ENCODE measurements around the gene GPBAR1. TPM values are rescaled to one million over a fixed set of nuclear protein-coding genes. Genes with fewer than 3 reads are reported as not detected.

The GPBAR1 gene
- total RNA-seq, 4 donors from 2014 or later = 10.9 to 28.1 (median 16.8) TPM

GRCh38 chr2:218274586-218274985 is 13.8 kb downstream of the GPBAR1 start:
- TF ChIP-seq, protein P1, sequence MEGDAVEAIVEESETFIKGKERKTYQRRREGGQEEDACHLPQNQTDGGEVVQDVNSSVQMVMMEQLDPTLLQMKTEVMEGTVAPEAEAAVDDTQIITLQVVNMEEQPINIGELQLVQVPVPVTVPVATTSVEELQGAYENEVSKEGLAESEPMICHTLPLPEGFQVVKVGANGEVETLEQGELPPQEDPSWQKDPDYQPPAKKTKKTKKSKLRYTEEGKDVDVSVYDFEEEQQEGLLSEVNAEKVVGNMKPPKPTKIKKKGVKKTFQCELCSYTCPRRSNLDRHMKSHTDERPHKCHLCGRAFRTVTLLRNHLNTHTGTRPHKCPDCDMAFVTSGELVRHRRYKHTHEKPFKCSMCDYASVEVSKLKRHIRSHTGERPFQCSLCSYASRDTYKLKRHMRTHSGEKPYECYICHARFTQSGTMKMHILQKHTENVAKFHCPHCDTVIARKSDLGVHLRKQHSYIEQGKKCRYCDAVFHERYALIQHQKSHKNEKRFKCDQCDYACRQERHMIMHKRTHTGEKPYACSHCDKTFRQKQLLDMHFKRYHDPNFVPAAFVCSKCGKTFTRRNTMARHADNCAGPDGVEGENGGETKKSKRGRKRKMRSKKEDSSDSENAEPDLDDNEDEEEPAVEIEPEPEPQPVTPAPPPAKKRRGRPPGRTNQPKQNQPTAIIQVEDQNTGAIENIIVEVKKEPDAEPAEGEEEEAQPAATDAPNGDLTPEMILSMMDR (IDR thresholded peaks at IDR 0.05; ENCODE audit: low read depth) = no peak

DNA sequence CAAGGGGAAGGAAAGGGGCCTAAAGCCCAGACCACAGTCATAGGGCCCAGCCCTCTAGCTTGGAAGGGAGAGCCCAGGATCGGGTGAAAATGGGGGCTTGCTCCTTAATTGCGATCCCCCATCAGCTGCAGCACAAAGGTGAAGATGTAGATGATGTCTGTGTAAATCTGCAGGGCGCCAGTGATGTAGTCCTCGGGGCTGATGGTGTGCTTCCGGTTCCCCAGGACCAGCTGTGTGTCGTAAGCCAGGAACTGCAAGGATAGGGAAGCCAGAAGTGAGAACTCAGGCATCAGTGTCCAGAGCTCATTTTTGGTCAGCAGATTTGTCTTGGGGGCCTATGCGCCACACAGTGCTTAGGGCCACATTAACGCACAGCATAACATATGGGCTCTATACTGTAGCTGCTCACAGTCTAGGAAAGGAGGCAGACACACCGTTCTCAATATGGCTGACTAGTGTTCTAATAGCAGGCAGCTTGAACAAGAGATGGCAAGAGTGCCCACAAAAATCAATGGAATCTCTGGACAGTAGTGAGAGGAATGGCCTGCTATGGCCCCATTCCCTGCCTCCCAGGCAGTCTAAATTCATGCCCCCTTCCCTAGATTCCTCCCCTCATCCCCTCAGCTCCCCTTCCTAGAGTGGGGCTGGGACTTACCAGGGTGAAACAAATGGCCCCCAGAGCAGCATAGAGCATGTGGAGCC is 14.7 kb downstream of the GPBAR1 start:
- TF ChIP-seq, protein P1 (IDR thresholded peaks at IDR 0.05; ENCODE audit: low read depth) = no peak

GRCh38 chr2:218276986-218277755 is 16.4 kb downstream of the GPBAR1 start:
- TF ChIP-seq, protein P1 (IDR thresholded peaks at IDR 0.05; ENCODE audit: low read depth) = no peak

DNA sequence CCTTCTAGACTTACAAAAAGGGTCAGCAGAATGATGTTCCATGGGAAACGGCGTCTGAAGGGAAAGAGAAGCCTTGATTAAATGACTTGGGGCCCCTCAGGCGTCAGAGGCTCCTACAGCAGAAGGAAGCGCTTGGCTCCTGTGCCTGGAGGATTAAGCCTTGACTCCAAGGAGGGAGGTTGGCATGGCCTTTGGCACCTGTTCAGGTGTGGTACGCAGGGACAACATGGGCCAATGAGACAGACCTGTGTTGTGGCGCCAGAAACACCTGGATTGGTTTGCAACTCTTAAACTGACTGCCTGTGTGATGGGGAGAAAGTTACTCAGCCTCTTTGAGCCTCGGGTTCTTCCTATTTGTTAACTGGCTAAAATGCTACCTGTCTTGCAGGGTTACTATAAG is 17.1 kb downstream of the GPBAR1 start:
- TF ChIP-seq, protein P1 (IDR thresholded peaks at IDR 0.05; ENCODE audit: low read depth) = no peak

DNA sequence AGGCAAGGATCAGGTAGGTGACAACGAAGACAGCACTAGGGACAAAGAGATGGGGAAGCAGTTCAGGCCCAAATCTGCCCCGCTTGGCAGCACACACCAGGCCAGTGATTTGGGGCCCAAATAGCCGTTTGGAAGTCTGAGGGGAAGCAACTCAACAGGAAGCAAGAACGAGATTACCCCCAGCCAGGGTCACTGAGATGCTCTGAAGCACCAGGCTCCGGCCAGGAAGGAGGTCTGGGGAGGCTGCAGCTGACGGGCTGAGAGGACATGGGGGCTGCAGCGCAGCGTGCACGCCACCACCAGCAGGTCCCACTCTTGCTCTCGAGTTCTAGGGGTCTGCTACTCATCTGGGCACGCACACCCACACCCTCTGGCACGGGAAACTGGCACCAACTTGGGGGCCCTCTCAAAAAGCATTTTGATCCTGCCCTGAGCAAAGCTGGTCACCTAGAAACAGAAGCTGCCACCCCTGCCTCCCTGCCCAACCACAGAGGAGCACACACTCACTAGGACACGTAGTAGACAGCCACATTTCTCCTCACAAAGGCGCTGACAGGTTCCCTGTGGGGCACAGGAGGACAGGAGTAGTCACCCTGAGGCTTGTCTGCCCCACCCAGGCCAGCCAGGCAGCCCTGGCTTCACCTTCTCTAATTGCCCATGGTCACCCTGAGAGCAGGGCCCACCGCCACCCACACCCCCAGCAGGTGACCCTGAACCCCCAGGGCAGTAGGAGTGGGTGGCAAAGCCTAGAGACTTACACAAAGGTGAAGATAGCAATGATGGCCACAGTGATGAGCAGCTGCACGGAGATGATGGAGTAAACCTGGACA is 17.9 kb downstream of the GPBAR1 start:
- TF ChIP-seq, protein P1 (IDR thresholded peaks at IDR 0.05; ENCODE audit: low read depth) = no peak

DNA sequence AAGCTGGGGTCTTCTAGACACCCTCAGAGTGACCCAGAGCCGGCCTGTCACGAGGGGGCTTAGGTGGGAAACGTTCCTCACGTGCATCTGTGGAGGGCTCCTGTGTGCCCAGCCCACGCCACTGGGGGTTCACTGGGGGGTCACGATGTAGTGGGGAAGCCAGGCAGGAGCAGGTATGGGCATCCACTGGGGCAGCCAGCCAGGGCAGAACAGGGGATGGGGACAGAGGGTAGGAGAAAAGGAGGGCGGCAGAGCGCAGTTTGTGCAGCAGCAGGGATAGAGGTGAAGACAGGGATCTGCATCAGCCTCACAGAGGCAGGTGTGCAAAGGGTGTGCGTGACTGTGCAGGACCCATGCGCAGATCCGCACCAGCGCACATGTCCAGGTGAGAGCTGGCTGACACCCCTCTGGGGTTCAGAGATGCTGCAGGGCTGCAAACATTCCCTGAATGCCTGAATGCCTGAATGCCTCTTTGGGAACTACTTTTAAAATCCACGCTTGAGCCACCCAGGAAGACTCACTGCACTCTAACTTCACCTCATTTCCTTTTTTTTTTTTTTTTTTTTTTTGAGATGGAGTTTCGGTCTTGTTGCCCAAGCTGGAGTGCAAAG is 19.6 kb downstream of the GPBAR1 start:
- TF ChIP-seq, protein P1 (IDR thresholded peaks at IDR 0.05; ENCODE audit: low read depth) = no peak
